Type B pancreatic cell (in vitro differentiated cells): ENCODE results near the gene RAB8B. TPM values are rescaled to one million over a fixed set of nuclear protein-coding genes. Genes with fewer than 3 reads are reported as not detected.
A peak's percentile ranks its signal among the peaks of the same experiment; 100 is the strongest.
"Not testable (repeated sequence)": the region's sequence is repeated elsewhere in the genome, so short reads cannot be mapped to it uniquely, and the experiment has no call there.

ENCODE experiments used
- DNase-seq: peaks from one replicate; pipeline ENCODE4 v3.0.0; 2021; ENCODE audit warnings: mixed read lengths; ENCODE audit not compliant: unreplicated experiment; ENCODE audit errors: extremely low spot score
- H3K27ac Mint-ChIP-seq: 2 replicates; pipeline ENCODE4 v1.8.0; 2021; ENCODE audit warnings: mild to moderate bottlenecking, mixed read lengths
- H3K27me3 Mint-ChIP-seq: 2 replicates; pipeline ENCODE4 v1.8.0; 2021; ENCODE audit warnings: mixed read lengths
- H3K36me3 Mint-ChIP-seq: 2 replicates; pipeline ENCODE4 v1.8.0; 2021; ENCODE audit warnings: mixed read lengths
- H3K4me1 Mint-ChIP-seq: one replicate; pipeline ENCODE4 v1.8.0; 2021; ENCODE audit warnings: mixed read lengths; ENCODE audit not compliant: unreplicated experiment
- H3K4me3 Mint-ChIP-seq: 2 replicates; pipeline ENCODE4 v1.8.0; 2021; ENCODE audit warnings: mild to moderate bottlenecking, mixed read lengths
- H3K9me3 Mint-ChIP-seq: 2 replicates; pipeline ENCODE4 v1.8.0; 2021; ENCODE audit warnings: mixed read lengths
- total RNA-seq: library from RNA; stranded (reverse); gene quantifications from 2 replicates; pipeline ENCODE4 v1.2.1, GENCODE V29; 2021; ENCODE audit warnings: low replicate concordance
- TF ChIP-seq, protein P1 (sequence below): fragments of 200-600 bp; sonication (generic); conservative IDR thresholded peaks from 2 replicates; pipeline ENCODE4 v1.5.0; 2021; ENCODE audit warnings: antibody characterized with exemption, mild to moderate bottlenecking

RAB8B gene
- total RNA-seq, 1 donor from 2014 or later: 36.8 TPM

DNA sequence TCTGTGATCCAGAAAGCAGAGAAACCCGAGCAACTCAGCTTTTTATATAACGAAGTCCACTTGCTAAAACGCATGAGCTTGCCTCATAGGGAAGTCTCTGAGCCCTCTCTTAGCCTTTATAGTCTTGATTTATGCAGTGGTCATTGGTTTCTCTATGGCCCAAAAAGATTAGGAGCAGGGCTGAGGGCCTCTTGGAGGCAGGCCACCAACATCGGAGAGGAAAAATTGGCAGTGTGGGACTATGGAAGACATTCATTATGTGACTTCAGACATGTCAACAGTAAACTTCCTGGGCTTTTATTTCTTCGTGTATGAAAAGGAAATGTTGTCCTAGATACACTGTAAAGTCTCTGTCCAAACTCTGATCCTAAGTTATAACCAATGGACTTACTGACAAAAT is 13.5 kb downstream of the RAB8B start:
- peaks cover 17% of the 10 kb centered on the region for H3K9me3 Mint-ChIP-seq
- H3K27ac Mint-ChIP-seq: peak overlapping the region; percentile 63
- H3K4me3 Mint-ChIP-seq: peak overlapping the region; percentile 48
- H3K27me3 Mint-ChIP-seq: no peaks in the 10 kb centered on the region
- peaks cover 18% of the 10 kb centered on the region for H3K36me3 Mint-ChIP-seq
- no peak for DNase-seq
- peaks cover 50% of the 10 kb centered on the region for H3K4me1 Mint-ChIP-seq
- TF ChIP-seq, protein P1, sequence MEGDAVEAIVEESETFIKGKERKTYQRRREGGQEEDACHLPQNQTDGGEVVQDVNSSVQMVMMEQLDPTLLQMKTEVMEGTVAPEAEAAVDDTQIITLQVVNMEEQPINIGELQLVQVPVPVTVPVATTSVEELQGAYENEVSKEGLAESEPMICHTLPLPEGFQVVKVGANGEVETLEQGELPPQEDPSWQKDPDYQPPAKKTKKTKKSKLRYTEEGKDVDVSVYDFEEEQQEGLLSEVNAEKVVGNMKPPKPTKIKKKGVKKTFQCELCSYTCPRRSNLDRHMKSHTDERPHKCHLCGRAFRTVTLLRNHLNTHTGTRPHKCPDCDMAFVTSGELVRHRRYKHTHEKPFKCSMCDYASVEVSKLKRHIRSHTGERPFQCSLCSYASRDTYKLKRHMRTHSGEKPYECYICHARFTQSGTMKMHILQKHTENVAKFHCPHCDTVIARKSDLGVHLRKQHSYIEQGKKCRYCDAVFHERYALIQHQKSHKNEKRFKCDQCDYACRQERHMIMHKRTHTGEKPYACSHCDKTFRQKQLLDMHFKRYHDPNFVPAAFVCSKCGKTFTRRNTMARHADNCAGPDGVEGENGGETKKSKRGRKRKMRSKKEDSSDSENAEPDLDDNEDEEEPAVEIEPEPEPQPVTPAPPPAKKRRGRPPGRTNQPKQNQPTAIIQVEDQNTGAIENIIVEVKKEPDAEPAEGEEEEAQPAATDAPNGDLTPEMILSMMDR: no peak

DNA sequence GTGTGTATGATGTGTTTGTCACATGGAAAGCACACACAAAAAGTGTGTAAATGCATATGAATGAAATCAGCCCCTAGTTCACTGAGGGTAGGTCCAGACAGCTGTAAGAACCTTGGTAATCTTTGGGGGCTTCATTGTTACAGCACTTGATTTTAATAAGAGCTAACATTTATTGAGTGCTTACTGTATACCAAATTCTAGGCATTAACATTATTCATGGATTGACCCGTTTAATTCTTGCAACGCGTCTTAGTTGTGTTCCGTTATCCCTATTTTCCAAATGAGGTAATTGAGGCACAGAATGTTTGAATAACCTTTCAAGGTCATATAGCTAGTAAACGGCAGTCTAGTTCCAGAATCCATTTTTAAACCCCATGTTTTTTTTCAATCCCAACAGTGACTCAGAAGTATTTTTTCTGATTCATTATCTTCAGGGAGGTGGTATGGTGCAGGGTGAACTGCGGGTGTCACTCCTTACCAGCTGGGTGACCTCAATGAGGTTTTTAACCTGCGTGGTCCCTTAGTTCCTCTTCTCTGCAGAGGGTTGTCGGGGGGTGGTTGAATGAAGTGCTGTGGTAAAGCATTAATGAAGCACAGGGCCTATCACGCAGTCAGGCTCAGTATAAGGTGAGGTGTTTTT is 14.2 kb downstream of the RAB8B start:
- TF ChIP-seq, protein P1: no peak
- DNase-seq: no peak
- Mint-ChIP-seq H3K9me3 (peaks cover 17% of the 10 kb centered on the region), H3K27ac (peak overlapping the region; percentile 63), H3K4me3 (peak overlapping the region; percentile 2), H3K36me3 (peaks cover 21% of the 10 kb centered on the region), H3K4me1 (peaks cover 44% of the 10 kb centered on the region), H3K27me3 (no peaks in the 10 kb centered on the region)

DNA sequence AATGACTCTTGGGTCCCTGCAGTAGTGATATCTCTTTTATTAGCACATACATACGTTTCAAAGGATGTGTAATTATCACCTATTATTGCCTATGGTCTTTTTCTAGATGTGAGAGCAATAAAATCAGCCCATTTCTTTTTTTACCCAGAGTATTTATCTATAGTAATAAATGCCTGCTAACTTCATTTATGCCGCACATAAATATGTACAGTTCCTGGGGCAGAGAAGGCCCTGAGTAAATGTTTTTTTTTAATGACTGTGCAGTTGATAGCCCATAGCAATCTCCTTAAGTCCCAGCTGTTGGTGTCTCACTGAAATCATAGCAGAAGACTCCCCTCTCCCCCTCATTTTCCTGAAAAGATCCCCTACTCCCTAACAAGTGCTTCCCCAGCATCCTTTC is 16.7 kb downstream of the RAB8B start:
- peaks cover 20% of the 10 kb centered on the region for H3K36me3 Mint-ChIP-seq
- DNase-seq: no peak
- no peak overlapping the region for H3K4me3 Mint-ChIP-seq
- H3K27me3 Mint-ChIP-seq: no peaks in the 10 kb centered on the region
- TF ChIP-seq, protein P1: no peak
- H3K4me1 Mint-ChIP-seq: peaks cover 47% of the 10 kb centered on the region
- H3K9me3 Mint-ChIP-seq: peaks cover 11% of the 10 kb centered on the region
- H3K27ac Mint-ChIP-seq: peak overlapping the region; percentile 17

DNA sequence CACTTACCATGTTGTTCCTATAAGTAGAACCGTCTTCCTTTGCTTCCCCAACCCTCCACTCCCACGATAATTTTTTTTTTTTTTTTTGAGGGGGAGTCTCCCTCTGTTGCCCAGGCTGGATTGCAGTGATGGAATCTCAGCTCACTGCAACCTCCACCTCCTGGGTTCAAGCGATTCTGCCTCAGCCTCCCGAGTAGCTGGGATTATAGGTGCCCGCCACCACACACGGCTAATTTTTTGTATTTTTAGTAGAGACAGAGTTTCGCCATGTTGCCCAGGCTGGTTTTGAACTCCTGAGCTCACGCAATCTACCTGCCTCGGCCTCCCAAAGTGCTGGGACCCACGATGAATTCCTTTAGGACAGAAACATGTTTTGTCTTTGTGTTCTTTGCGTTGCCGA is 19.4 kb downstream of the RAB8B start:
- Mint-ChIP-seq H3K36me3 (peaks cover 11% of the 10 kb centered on the region), H3K9me3 (peaks cover 10% of the 10 kb centered on the region), H3K4me1 (peaks cover 53% of the 10 kb centered on the region)
- not testable (repeated sequence) for H3K4me3 Mint-ChIP-seq, H3K27me3 Mint-ChIP-seq, H3K27ac Mint-ChIP-seq, DNase-seq

DNA sequence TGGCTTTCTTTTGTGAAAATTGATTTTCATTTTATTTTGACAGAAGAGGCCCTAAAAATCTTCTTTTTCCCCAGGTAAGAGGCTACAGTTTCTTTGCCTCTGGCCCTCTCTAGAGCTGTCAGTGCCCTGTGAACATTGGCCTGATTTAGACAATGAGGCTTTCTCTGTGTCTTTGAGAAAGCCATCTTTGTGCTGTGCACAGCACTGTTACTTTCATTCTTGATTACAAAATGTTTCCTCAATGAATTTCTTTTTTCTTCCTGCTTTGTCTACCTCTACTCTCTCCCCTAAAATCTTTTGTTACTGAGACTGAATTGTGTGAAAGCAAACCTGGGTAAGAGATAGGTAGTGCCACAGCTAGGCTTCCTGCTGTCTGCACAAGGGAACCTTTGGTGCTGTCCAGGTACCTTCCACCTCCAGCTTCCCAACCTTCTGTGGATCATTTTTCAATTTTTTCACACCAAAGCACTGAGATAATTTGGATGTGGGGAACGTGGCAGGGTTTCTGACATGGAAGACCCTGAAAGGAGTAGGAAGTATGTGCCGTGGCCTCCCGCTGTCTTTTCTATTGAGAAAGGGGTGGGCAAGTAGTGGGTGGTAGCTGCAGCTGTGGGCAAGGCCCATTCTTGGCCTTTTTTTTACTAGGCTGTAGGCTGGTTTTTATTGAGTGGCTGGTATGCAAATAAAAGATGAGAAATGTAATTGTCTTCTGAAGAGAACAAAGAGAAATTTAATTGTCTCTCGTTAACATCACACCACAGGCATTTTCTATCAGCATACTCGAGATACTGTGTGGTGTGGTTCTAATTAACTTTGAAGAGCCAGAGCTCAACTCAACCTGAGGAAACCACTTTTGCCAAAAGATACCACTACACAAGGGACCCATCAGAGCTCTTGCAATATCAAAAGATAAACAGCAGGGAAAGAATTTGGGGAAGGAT is 21.0 kb downstream of the RAB8B start:
- peaks cover 10% of the 10 kb centered on the region for H3K9me3 Mint-ChIP-seq
- H3K4me3 Mint-ChIP-seq: no peak overlapping the region
- TF ChIP-seq, protein P1: no peak
- no peak for DNase-seq
- peaks cover 54% of the 10 kb centered on the region for H3K4me1 Mint-ChIP-seq
- peaks cover 11% of the 10 kb centered on the region for H3K36me3 Mint-ChIP-seq
- no peaks in the 10 kb centered on the region for H3K27me3 Mint-ChIP-seq
- H3K27ac Mint-ChIP-seq: peak overlapping the region; percentile 61

DNA sequence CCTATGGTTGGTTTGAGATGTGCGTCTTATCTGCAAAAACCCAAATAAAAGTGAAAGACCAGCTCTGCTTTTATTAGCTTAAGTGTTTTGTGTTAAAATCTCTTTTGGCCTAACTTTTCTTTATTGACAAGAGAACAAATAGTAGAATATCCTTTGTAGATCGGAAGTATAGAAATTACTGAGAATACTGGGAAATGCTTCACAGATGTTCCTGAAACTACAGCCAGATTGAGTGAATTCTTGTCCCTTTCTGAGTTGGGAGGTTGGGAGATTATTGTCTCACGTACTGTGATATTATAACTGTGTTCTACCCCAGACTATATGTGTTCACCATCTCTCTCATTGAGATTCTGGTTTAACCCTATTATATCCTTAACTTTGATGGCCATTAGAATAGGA is 21.7 kb downstream of the RAB8B start:
- TF ChIP-seq, protein P1: no peak
- Mint-ChIP-seq H3K27ac (no peak overlapping the region), H3K36me3 (peaks cover 11% of the 10 kb centered on the region), H3K9me3 (peaks cover 10% of the 10 kb centered on the region), H3K4me3 (no peak overlapping the region), H3K4me1 (peaks cover 54% of the 10 kb centered on the region), H3K27me3 (no peaks in the 10 kb centered on the region)
- no peak for DNase-seq
